ENCODE data around the gene C1orf50. TPM values are rescaled to one million over a fixed set of nuclear protein-coding genes. Genes with fewer than 3 reads are reported as not detected.

C1orf50 gene
- total and polyA plus RNA-seq, 3 experiments from 2014 or later, result 3.5 to 8.7 (median 5.4) TPM

DNA sequence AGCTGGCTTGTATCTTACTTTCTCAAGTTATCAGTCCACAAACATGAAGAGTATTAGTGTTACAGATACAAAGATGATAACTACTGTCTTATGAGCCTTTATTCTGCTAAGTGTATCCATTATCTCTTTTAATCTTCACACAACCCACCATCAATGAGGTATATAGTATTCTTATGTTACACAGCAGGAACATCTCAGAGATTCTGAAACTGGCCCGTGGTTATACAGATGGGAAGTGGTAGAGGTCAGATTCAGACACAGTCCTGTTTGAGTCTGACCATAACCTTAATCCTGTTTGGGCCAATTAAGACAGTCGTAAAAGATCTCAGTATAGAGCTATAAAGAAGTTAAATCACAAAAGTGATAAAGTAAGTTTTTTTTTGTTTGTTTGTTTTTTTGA is 12.7 kb downstream of the C1orf50 start:
- no peaks in the 10 kb centered on the region for H3K27me3 ChIP-seq (ENCODE audit: insufficient read depth, low read length, poor library complexity, severe bottlenecking)
- peaks cover 2% of the 10 kb centered on the region for H3K4me1 ChIP-seq (ENCODE audit: insufficient read depth, low read length)
- no peaks in the 10 kb centered on the region for H3K9me3 Mint-ChIP-seq
- peaks cover 10 to 21% (median 14%) of the 10 kb centered on the region in 3 donors for H3K4me1 Mint-ChIP-seq
- H3K27me3 Mint-ChIP-seq, result no peaks in the 10 kb centered on the region
- DNase-seq, result no peak
- H3K36me3 Mint-ChIP-seq, result peaks cover 7 to 77% (median 26%) of the 10 kb centered on the region in 3 donors
- H3K27ac Mint-ChIP-seq, result peak overlapping the region in 1 of 8 donors; percentile 68
- no peak overlapping the region for H3K27ac ChIP-seq (ENCODE audit: low read depth, low read length)
- peaks cover 38% of the 10 kb centered on the region for H3K36me3 ChIP-seq (ENCODE audit: insufficient read depth, low read length)
- H3K9me3 ChIP-seq (ENCODE audit: low read length), result no peaks in the 10 kb centered on the region
- CTCF ChIA-PET, result interaction anchor here (0.9 to 5.3 kb wide), 2 partner anchors 19 to 295 kb away, joined by 3 to 35 read pairs; no protein-coding TSS in a partner anchor
- POLR2A ChIA-PET, result no interaction called here
- no peak overlapping the region for H3K4me3 ChIP-seq (ENCODE audit: low read length)
- H3K4me3 Mint-ChIP-seq, result no peak overlapping the region

DNA sequence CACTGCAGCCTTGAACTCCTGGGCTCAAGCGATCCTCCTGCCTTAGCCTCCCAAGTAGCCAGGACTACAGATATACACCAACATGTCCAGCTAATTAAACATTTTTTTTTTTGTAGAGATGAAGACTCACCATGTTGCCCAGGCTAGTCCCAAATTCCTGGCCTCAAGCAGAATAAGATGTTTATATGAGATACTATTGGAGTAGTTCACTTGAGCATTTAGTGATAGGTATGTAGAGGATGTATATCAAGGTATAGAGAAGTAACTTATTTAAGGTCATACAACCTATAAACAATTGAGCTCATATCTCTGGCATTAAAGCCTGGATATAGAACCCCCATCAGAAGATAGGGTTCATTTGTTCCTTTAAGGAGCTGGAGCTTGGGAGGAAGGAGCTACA is 13.1 kb downstream of the C1orf50 start:
- H3K27ac Mint-ChIP-seq, result no peak overlapping the region
- Histone ChIP-seq H3K36me3 (ENCODE audit: insufficient read depth, low read length) (peaks cover 33% of the 10 kb centered on the region), H3K9me3 (ENCODE audit: low read length) (no peaks in the 10 kb centered on the region), H3K4me1 (ENCODE audit: insufficient read depth, low read length) (peaks cover 6% of the 10 kb centered on the region), H3K27me3 (ENCODE audit: insufficient read depth, low read length, poor library complexity, severe bottlenecking) (no peaks in the 10 kb centered on the region), H3K27ac (ENCODE audit: low read depth, low read length) (no peak overlapping the region), H3K4me3 (ENCODE audit: low read length) (no peak overlapping the region)
- peaks cover 9 to 19% (median 14%) of the 10 kb centered on the region in 3 donors for H3K4me1 Mint-ChIP-seq
- ChIA-PET CTCF (interaction anchor here (0.9 to 5.3 kb wide), 2 partner anchors 18 to 294 kb away, joined by 3 to 35 read pairs; no protein-coding TSS in a partner anchor), POLR2A (no interaction called here)
- H3K9me3 Mint-ChIP-seq, result no peaks in the 10 kb centered on the region
- H3K4me3 Mint-ChIP-seq, result no peak overlapping the region
- DNase-seq, result no peak
- no peaks in the 10 kb centered on the region for H3K27me3 Mint-ChIP-seq
- H3K36me3 Mint-ChIP-seq, result peaks cover 2 to 73% (median 22%) of the 10 kb centered on the region in 3 donors

DNA sequence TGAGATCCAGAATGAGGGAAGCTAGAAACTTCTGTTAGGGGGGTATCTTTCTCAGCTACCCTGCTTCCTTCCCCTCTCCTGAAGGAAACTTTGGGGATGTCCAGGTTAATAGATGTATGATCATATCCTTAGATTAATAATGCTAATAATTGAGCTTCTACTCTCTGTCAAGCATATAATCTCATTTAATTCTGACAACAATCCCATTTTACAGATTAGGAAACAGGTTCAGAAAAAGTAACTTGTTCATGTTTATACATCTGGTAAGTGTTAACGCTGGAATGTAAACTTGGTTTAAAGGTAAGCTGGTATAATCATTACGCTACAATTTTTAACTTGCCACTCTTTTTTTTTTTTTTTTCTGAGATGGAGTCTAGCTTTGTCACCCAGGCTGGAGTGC is 16.0 kb downstream of the C1orf50 start:
- peaks cover 14 to 28% (median 15%) of the 10 kb centered on the region in 3 donors for H3K4me1 Mint-ChIP-seq
- ChIA-PET CTCF (no interaction called here), POLR2A (no interaction called here)
- Histone ChIP-seq H3K4me1 (ENCODE audit: insufficient read depth, low read length) (peaks cover 13% of the 10 kb centered on the region), H3K9me3 (ENCODE audit: low read length) (no peaks in the 10 kb centered on the region), H3K36me3 (ENCODE audit: insufficient read depth, low read length) (peaks cover 15% of the 10 kb centered on the region), H3K27ac (ENCODE audit: low read depth, low read length) (no peak overlapping the region), H3K27me3 (ENCODE audit: insufficient read depth, low read length, poor library complexity, severe bottlenecking) (no peaks in the 10 kb centered on the region), H3K4me3 (ENCODE audit: low read length) (no peak overlapping the region)
- H3K9me3 Mint-ChIP-seq, result no peaks in the 10 kb centered on the region
- peaks cover 0 to 4% of the 10 kb centered on the region in 2 donors for H3K27me3 Mint-ChIP-seq
- H3K4me3 Mint-ChIP-seq, result no peak overlapping the region
- H3K36me3 Mint-ChIP-seq, result peaks cover 0 to 44% (median 11%) of the 10 kb centered on the region in 3 donors
- H3K27ac Mint-ChIP-seq, result no peak overlapping the region
- no peak for DNase-seq

DNA sequence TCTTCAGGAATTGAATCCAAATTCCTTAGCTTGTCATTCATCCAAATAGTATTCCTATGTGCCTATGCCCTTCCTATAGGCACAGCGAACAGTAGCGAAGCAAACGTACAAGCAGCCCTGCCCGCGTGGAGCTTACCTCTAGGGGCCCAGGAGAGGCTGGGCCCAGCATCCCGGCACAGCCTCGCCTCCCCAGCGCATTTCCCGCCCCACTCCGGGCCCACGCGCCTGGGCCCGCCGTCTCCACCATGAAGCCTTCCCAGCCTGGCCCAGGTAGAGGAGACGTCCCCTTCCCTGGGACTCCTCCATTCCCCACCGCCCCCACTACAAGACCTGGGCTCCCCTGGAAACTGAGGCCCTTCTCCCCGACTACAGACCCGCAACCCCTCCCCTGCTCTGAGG is 17.5 kb downstream of the C1orf50 start:
- Mint-ChIP-seq H3K9me3 (no peaks in the 10 kb centered on the region), H3K4me3 (peak overlapping the region in 6 of 7 donors; percentile 31 to 88 (median 34)), H3K36me3 (peaks cover 0 to 31% (median 9%) of the 10 kb centered on the region in 3 donors), H3K27me3 (peaks cover 0 to 4% of the 10 kb centered on the region in 2 donors), H3K27ac (peak overlapping the region in 2 of 8 donors; percentile 29 to 48), H3K4me1 (peaks cover 11 to 23% (median 11%) of the 10 kb centered on the region in 3 donors)
- no peak for DNase-seq
- Histone ChIP-seq H3K27ac (ENCODE audit: low read depth, low read length) (no peak overlapping the region), H3K4me3 (ENCODE audit: low read length) (peak overlapping the region; percentile 45), H3K9me3 (ENCODE audit: low read length) (no peaks in the 10 kb centered on the region), H3K4me1 (ENCODE audit: insufficient read depth, low read length) (peaks cover 13% of the 10 kb centered on the region), H3K36me3 (ENCODE audit: insufficient read depth, low read length) (peaks cover 11% of the 10 kb centered on the region), H3K27me3 (ENCODE audit: insufficient read depth, low read length, poor library complexity, severe bottlenecking) (no peaks in the 10 kb centered on the region)
- ChIA-PET CTCF (interaction anchor here (1.0 kb wide), 1 partner anchor 18 kb away, joined by 4 read pairs; the partner anchor contains the start of genes C1orf50 and P3H1), POLR2A (interaction anchor here (1.1 kb wide), 1 partner anchor 18 kb away, joined by 3 read pairs; the partner anchor contains the start of genes C1orf50 and P3H1)

DNA sequence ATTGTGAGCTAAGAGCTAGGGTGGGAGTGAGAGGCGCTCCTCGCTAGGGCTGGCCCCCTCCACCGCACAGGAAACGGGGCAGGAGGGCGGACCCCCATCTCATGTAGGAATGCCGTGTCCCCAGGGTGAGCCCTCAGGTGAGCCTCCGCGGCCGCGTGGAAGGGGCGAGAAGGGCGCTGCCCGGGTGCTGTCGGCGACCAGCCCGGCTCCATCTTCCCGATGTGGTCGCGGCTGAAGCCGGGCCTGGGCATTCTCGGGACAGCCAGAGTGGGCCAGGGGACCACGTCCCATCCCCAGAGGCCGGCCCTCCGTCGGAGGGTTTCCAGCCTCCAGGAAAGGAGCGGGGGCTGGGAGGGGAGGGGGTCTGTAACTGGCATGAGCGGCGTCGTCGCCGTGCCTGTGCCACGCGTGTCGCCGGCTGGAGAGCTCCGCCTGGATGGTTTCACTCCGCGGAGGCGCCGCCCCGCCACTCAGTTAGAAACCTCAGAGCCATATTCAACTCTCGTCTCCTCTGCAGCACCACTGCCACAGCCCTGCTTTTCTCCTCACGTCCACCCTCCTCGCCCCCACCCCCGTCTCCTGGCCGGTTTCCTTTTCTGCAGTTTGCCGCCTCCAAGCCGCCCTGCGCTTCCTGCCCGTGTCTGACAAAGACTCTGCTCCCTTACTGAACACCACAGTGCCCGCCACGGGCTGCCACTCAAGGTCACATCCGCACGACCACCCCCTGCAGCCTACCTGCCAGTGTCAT is 18.1 kb downstream of the C1orf50 start, which contains the start of gene TMEM269:
Gene TMEM269 (plus strand): TSS at position 46 of the 748 bp plus-strand sequence. CDS start 4,903 bp downstream, outside the sequence.
- POLR2A ChIA-PET, result interaction anchor here (0.7 kb wide), 1 partner anchor 18 kb away, joined by 3 read pairs; the partner anchor contains the start of genes C1orf50 and P3H1
- Histone ChIP-seq H3K27me3 (ENCODE audit: insufficient read depth, low read length, poor library complexity, severe bottlenecking) (no peaks in the 10 kb centered on the region), H3K4me1 (ENCODE audit: insufficient read depth, low read length) (peaks cover 13% of the 10 kb centered on the region), H3K27ac (ENCODE audit: low read depth, low read length) (no peak within 1 kb of the TSS), H3K9me3 (ENCODE audit: low read length) (no peaks in the 10 kb centered on the region), H3K36me3 (ENCODE audit: insufficient read depth, low read length) (peaks cover 8% of the 10 kb centered on the region), H3K4me3 (ENCODE audit: low read length) (peak within 1 kb of the TSS; percentile 45)
- peak within 1 kb of the TSS; percentile 83 to 91 (median 87) for H3K4me3 Mint-ChIP-seq
- no peaks in the 10 kb centered on the region for H3K9me3 Mint-ChIP-seq
- CTCF ChIA-PET, result interaction anchor here (1.0 kb wide), 1 partner anchor 22 kb away, joined by 3 read pairs; no protein-coding TSS in a partner anchor
- peak within 1 kb of the TSS; percentile 23 to 88 (median 74) for H3K27ac Mint-ChIP-seq
- H3K27me3 Mint-ChIP-seq, result peaks cover 0 to 4% of the 10 kb centered on the region in 2 donors
- peaks cover 0 to 25% (median 6%) of the 10 kb centered on the region in 3 donors for H3K36me3 Mint-ChIP-seq
- DNase-seq, result peak; percentile 9 to 63 (median 26)
- peaks cover 11 to 23% (median 11%) of the 10 kb centered on the region in 3 donors for H3K4me1 Mint-ChIP-seq

DNA sequence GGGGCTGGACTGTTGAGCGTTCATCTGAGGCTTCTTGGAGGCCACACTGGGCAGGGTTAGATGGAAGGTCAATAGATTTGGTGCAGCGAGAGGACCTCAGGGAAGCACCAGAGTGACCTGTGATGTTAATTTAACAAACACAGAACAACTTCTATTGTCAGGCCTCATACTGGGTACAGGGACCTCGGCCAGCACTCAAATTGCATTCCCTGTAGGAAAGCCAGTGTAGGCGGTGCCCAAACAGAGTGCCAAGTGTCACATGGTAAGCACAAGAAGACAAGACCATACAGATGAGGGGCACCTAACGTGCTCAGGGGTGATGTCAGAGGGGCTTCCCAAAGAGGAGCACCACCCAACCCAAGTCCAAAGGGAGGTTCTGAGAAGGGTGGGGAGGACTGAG is 19.0 kb downstream of the C1orf50 start:
- H3K4me3 Mint-ChIP-seq, result peak overlapping the region; percentile 46 to 91 (median 86)
- ChIA-PET POLR2A (no interaction called here), CTCF (no interaction called here)
- no peaks in the 10 kb centered on the region for H3K9me3 ChIP-seq (ENCODE audit: low read length)
- peaks cover 0 to 4% of the 10 kb centered on the region in 2 donors for H3K27me3 Mint-ChIP-seq
- no peak overlapping the region for H3K27ac ChIP-seq (ENCODE audit: low read depth, low read length)
- H3K4me1 Mint-ChIP-seq, result peaks cover 11 to 23% (median 11%) of the 10 kb centered on the region in 3 donors
- H3K36me3 Mint-ChIP-seq, result peaks cover 0 to 16% (median 4%) of the 10 kb centered on the region in 3 donors
- peak overlapping the region in 3 of 8 donors; percentile 23 to 88 (median 74) for H3K27ac Mint-ChIP-seq
- H3K27me3 ChIP-seq (ENCODE audit: insufficient read depth, low read length, poor library complexity, severe bottlenecking), result no peaks in the 10 kb centered on the region
- no peaks in the 10 kb centered on the region for H3K9me3 Mint-ChIP-seq
- DNase-seq, result no peak
- peaks cover 13% of the 10 kb centered on the region for H3K4me1 ChIP-seq (ENCODE audit: insufficient read depth, low read length)
- H3K36me3 ChIP-seq (ENCODE audit: insufficient read depth, low read length), result no peaks in the 10 kb centered on the region
- H3K4me3 ChIP-seq (ENCODE audit: low read length), result no peak overlapping the region

DNA sequence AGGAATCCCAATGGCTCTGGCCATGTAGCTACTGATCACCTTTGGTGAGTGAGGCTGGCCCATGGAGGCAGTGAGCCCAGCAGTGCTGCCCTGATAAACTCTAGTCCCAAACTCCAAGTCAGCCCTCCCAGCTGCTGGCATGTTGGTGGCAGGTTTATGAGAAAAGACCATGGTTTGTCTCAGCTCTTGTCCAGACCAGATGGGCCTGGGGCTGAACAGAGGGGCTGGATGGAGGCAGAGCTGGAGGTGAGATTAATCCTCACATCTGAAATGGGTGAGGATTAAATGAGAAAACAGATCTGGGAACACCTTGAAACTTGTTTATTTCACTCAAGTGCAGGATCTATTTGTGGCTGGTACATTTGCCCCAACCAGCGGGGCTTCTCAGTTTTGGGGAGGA is 21.0 kb downstream of the C1orf50 start:
- peaks cover 0 to 8% of the 10 kb centered on the region in 2 donors for H3K27me3 Mint-ChIP-seq
- ChIA-PET CTCF (no interaction called here), POLR2A (interaction anchor here (0.6 kb wide), 1 partner anchor 59 kb away, joined by 3 read pairs; the partner anchor contains the start of gene ZNF691)
- DNase-seq, result no peak
- peak overlapping the region in 2 of 8 donors; percentile 24 to 48 for H3K27ac Mint-ChIP-seq
- H3K4me1 ChIP-seq (ENCODE audit: insufficient read depth, low read length), result peaks cover 13% of the 10 kb centered on the region
- H3K9me3 ChIP-seq (ENCODE audit: low read length), result no peaks in the 10 kb centered on the region
- H3K4me3 ChIP-seq (ENCODE audit: low read length), result no peak overlapping the region
- H3K4me1 Mint-ChIP-seq, result peaks cover 11 to 23% (median 11%) of the 10 kb centered on the region in 3 donors
- H3K27ac ChIP-seq (ENCODE audit: low read depth, low read length), result no peak overlapping the region
- no peaks in the 10 kb centered on the region for H3K9me3 Mint-ChIP-seq
- no peak overlapping the region for H3K4me3 Mint-ChIP-seq
- H3K36me3 ChIP-seq (ENCODE audit: insufficient read depth, low read length), result no peaks in the 10 kb centered on the region
- peaks cover 0 to 3% (median 0%) of the 10 kb centered on the region in 3 donors for H3K36me3 Mint-ChIP-seq
- H3K27me3 ChIP-seq (ENCODE audit: insufficient read depth, low read length, poor library complexity, severe bottlenecking), result no peaks in the 10 kb centered on the region

DNA sequence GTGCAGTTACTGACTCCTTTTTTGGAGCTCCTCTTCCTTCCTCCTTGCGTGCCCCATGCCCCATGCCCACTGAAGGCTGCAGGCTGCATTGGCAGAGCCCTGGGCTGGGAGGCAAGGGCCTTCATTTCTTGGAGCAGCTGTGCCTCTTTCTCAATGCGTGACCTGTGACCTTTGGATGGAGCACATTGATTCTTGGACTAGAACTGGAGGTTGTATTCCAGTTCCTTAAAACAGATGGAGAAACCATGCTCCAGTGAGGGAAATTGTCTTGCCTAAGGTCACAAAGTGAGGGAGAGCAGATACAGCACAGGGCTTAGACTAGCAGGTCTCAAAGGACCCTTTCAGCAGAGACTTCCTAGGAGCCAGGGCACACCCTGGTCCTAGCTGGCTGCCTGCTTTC is 26.8 kb downstream of the C1orf50 start:
- Mint-ChIP-seq H3K4me1 (no peaks in the 10 kb centered on the region), H3K36me3 (no peaks in the 10 kb centered on the region), H3K4me3 (no peak overlapping the region), H3K27ac (no peak overlapping the region), H3K27me3 (peaks cover 0 to 4% of the 10 kb centered on the region in 2 donors), H3K9me3 (no peaks in the 10 kb centered on the region)
- Histone ChIP-seq H3K27me3 (ENCODE audit: insufficient read depth, low read length, poor library complexity, severe bottlenecking) (no peaks in the 10 kb centered on the region), H3K4me1 (ENCODE audit: insufficient read depth, low read length) (no peaks in the 10 kb centered on the region), H3K36me3 (ENCODE audit: insufficient read depth, low read length) (no peaks in the 10 kb centered on the region), H3K9me3 (ENCODE audit: low read length) (no peaks in the 10 kb centered on the region), H3K4me3 (ENCODE audit: low read length) (no peak overlapping the region), H3K27ac (ENCODE audit: low read depth, low read length) (no peak overlapping the region)
- DNase-seq, result no peak
- POLR2A ChIA-PET, result interaction anchor here (0.9 kb wide), 1 partner anchor 27 kb away, joined by 4 read pairs; the partner anchor contains the start of genes C1orf50 and P3H1
- CTCF ChIA-PET, result interaction anchor here (1.3 kb wide), 1 partner anchor 20 kb away, joined by 3 read pairs; no protein-coding TSS in a partner anchor

Data from CD8-positive, alpha-beta memory T cell (primary cell).